Activated T-helper 17 cell treated with anti-CD3 and anti-CD28 coated beads, Interleukin-2, amount 50 U/mL, for 72 hours (primary cell): Measurements from ENCODE around the gene ALKBH7. TPM values are rescaled to one million over a fixed set of nuclear protein-coding genes. Genes with fewer than 3 reads are reported as not detected.
"Not testable (repeated sequence)": the region's sequence is repeated elsewhere in the genome, so short reads cannot be mapped to it uniquely, and the experiment has no call there.

Experiments used
- ATAC-seq: fragments of 150-1000 bp; cut with Tn5 transposase; replicated peaks from 2 replicates; pipeline ENCODE4 v1.10.0; 2021; ENCODE audit warnings: mild to moderate bottlenecking, moderate library complexity
- H3K27ac Mint-ChIP-seq: one replicate; pipeline ENCODE4 v1.8.0; 2022; ENCODE audit warnings: mixed read lengths
- H3K27me3 Mint-ChIP-seq: one replicate; pipeline ENCODE4 v1.8.0; 2022; ENCODE audit warnings: mixed read lengths
- H3K36me3 Mint-ChIP-seq: one replicate; pipeline ENCODE4 v1.8.0; 2022; ENCODE audit warnings: low read depth, mild to moderate bottlenecking, mixed read lengths
- H3K4me1 Mint-ChIP-seq: one replicate; pipeline ENCODE4 v1.8.0; 2022; ENCODE audit warnings: mixed read lengths
- H3K4me3 Mint-ChIP-seq: one replicate; pipeline ENCODE4 v1.8.0; 2022; ENCODE audit warnings: mild to moderate bottlenecking, mixed read lengths
- H3K9me3 Mint-ChIP-seq: one replicate; pipeline ENCODE4 v1.8.0; 2022; ENCODE audit warnings: mixed read lengths
- total RNA-seq, 2 donors: library from RNA; stranded (reverse); gene quantifications; one replicate each; pipeline ENCODE4 v1.2.3, GENCODE V29; 2022

The ALKBH7 gene
- total RNA-seq, 2 donors from 2014 or later, result 41.1 to 69.7 TPM

GRCh38 chr19:6357174-6357573 is 15.4 kb upstream of the ALKBH7 start:
- Mint-ChIP-seq H3K9me3 (no peaks in the 10 kb centered on the region), H3K4me1 (no peaks in the 10 kb centered on the region), H3K4me3 (no peak overlapping the region), H3K27ac (no peak overlapping the region), H3K36me3 (peaks cover 14% of the 10 kb centered on the region), H3K27me3 (no peaks in the 10 kb centered on the region)
- no peak for ATAC-seq

GRCh38 chr19:6358003-6358402 is 14.6 kb upstream of the ALKBH7 start:
- Mint-ChIP-seq H3K9me3 (no peaks in the 10 kb centered on the region), H3K27ac (no peak overlapping the region), H3K36me3 (peaks cover 15% of the 10 kb centered on the region), H3K4me3 (no peak overlapping the region), H3K27me3 (no peaks in the 10 kb centered on the region), H3K4me1 (peaks cover 6% of the 10 kb centered on the region)
- ATAC-seq, result no peak

GRCh38 chr19:6359568-6360341 is 12.8 kb upstream of the ALKBH7 start:
- H3K27ac Mint-ChIP-seq, result no peak overlapping the region
- H3K4me1 Mint-ChIP-seq, result peaks cover 6% of the 10 kb centered on the region
- ATAC-seq, result no peak
- H3K27me3 Mint-ChIP-seq, result no peaks in the 10 kb centered on the region
- H3K9me3 Mint-ChIP-seq, result no peaks in the 10 kb centered on the region
- H3K4me3 Mint-ChIP-seq, result peak overlapping the region; percentile 25
- peaks cover 32% of the 10 kb centered on the region for H3K36me3 Mint-ChIP-seq

- not testable (repeated sequence) for ATAC-seq, H3K9me3 Mint-ChIP-seq, H3K27me3 Mint-ChIP-seq, H3K4me1 Mint-ChIP-seq
- Mint-ChIP-seq H3K4me3 (peak overlapping the region; percentile 87), H3K27ac (peak overlapping the region; percentile 88), H3K36me3 (peaks cover 39% of the 10 kb centered on the region)
Observed at GRCh38 chr19:6360445-6360844, 12.1 kb upstream of the ALKBH7 start.

GRCh38 chr19:6360857-6361216 is 11.8 kb upstream of the ALKBH7 start:
- H3K27me3 Mint-ChIP-seq, H3K9me3 Mint-ChIP-seq, ATAC-seq, H3K4me1 Mint-ChIP-seq: not testable (repeated sequence)
- Mint-ChIP-seq H3K36me3 (peaks cover 43% of the 10 kb centered on the region), H3K4me3 (peak overlapping the region; percentile 87), H3K27ac (peak overlapping the region; percentile 88)

GRCh38 chr19:6362027-6362350 is 10.6 kb upstream of the ALKBH7 start:
- Mint-ChIP-seq H3K36me3 (peaks cover 52% of the 10 kb centered on the region), H3K27me3 (no peaks in the 10 kb centered on the region), H3K4me3 (peak overlapping the region; percentile 87), H3K27ac (peak overlapping the region; percentile 88), H3K4me1 (peaks cover 6% of the 10 kb centered on the region), H3K9me3 (no peaks in the 10 kb centered on the region)
- peak; percentile 12 for ATAC-seq

GRCh38 chr19:6362351-6362801 is 10.2 kb upstream of the ALKBH7 start:
- peak overlapping the region; percentile 88 for H3K27ac Mint-ChIP-seq
- no peaks in the 10 kb centered on the region for H3K9me3 Mint-ChIP-seq
- peaks cover 56% of the 10 kb centered on the region for H3K36me3 Mint-ChIP-seq
- ATAC-seq, result peak; percentile 5
- no peaks in the 10 kb centered on the region for H3K27me3 Mint-ChIP-seq
- H3K4me3 Mint-ChIP-seq, result peak overlapping the region; percentile 87
- H3K4me1 Mint-ChIP-seq, result peaks cover 6% of the 10 kb centered on the region

- Mint-ChIP-seq H3K4me3 (peak overlapping the region; percentile 45), H3K27me3 (no peaks in the 10 kb centered on the region), H3K27ac (no peak overlapping the region), H3K36me3 (peaks cover 75% of the 10 kb centered on the region), H3K4me1 (peaks cover 8% of the 10 kb centered on the region), H3K9me3 (no peaks in the 10 kb centered on the region)
- no peak for ATAC-seq
Observed at GRCh38 chr19:6364353-6364752, 8.2 kb upstream of the ALKBH7 start.

GRCh38 chr19:6373096-6373812 is 660 bp downstream of the ALKBH7 start:
- Mint-ChIP-seq H3K4me3 (peak overlapping the region; percentile 78), H3K9me3 (no peaks in the 10 kb centered on the region), H3K27ac (peak overlapping the region; percentile 84), H3K36me3 (peaks cover 21% of the 10 kb centered on the region), H3K27me3 (no peaks in the 10 kb centered on the region), H3K4me1 (peaks cover 13% of the 10 kb centered on the region)
- peak; percentile 75 for ATAC-seq

- no peak for ATAC-seq
- Mint-ChIP-seq H3K4me1 (peaks cover 13% of the 10 kb centered on the region), H3K4me3 (peak overlapping the region; percentile 78), H3K36me3 (peaks cover 21% of the 10 kb centered on the region), H3K9me3 (no peaks in the 10 kb centered on the region), H3K27ac (peak overlapping the region; percentile 84), H3K27me3 (no peaks in the 10 kb centered on the region)
Observed at GRCh38 chr19:6373813-6374108, 1.2 kb downstream of the ALKBH7 start.

GRCh38 chr19:6374161-6374709 is 1.6 kb downstream of the ALKBH7 start:
- Mint-ChIP-seq H3K9me3 (no peaks in the 10 kb centered on the region), H3K27ac (no peak overlapping the region), H3K4me1 (peaks cover 12% of the 10 kb centered on the region), H3K36me3 (peaks cover 21% of the 10 kb centered on the region), H3K27me3 (no peaks in the 10 kb centered on the region), H3K4me3 (peak overlapping the region; percentile 78)
- ATAC-seq, result no peak

GRCh38 chr19:6374711-6375410 is 2.3 kb downstream of the ALKBH7 start:
- no peak overlapping the region for H3K27ac Mint-ChIP-seq
- ATAC-seq, result no peak
- peaks cover 6% of the 10 kb centered on the region for H3K4me1 Mint-ChIP-seq
- no peaks in the 10 kb centered on the region for H3K27me3 Mint-ChIP-seq
- H3K9me3 Mint-ChIP-seq, result no peaks in the 10 kb centered on the region
- H3K36me3 Mint-ChIP-seq, result peaks cover 21% of the 10 kb centered on the region
- H3K4me3 Mint-ChIP-seq, result peak overlapping the region; percentile 16

GRCh38 chr19:6375411-6376010 is 2.9 kb downstream of the ALKBH7 start, which contains the start of gene PSPN:
Gene PSPN, minus strand, starts transcription at chr19:6375933. Its CDS starts 84 bp downstream, at chr19:6375849.
- H3K27ac Mint-ChIP-seq, result no peak within 1 kb of the TSS
- H3K4me1 Mint-ChIP-seq, result peaks cover 4% of the 10 kb centered on the region
- peak within 1 kb of the TSS; percentile 16 for H3K4me3 Mint-ChIP-seq
- H3K27me3 Mint-ChIP-seq, result no peaks in the 10 kb centered on the region
- H3K36me3 Mint-ChIP-seq, result peaks cover 23% of the 10 kb centered on the region
- ATAC-seq, result no peak
- no peaks in the 10 kb centered on the region for H3K9me3 Mint-ChIP-seq

GRCh38 chr19:6376512-6377190 is 4.1 kb downstream of the ALKBH7 start:
- Mint-ChIP-seq H3K27ac (no peak overlapping the region), H3K9me3 (no peaks in the 10 kb centered on the region), H3K4me3 (no peak overlapping the region), H3K36me3 (peaks cover 34% of the 10 kb centered on the region), H3K27me3 (no peaks in the 10 kb centered on the region), H3K4me1 (peaks cover 4% of the 10 kb centered on the region)
- no peak for ATAC-seq
